ENCODE measurements around the gene HMX2. TPM values are rescaled to one million over a fixed set of nuclear protein-coding genes. Genes with fewer than 3 reads are reported as not detected.
"Not testable (repeated sequence)": the region's sequence is repeated elsewhere in the genome, so short reads cannot be mapped to it uniquely, and the experiment has no call there.

The HMX2 gene
- total RNA-seq, 1 donor from 2014 or later: not detected

- ATAC-seq: no peak
These were observed 27.8 kb downstream of the HMX2 start for GRCh38 chr10:123175389-123176387.

GRCh38 chr10:123178390-123178789 lies 30.5 kb downstream of the HMX2 start:
- DNase-seq (ENCODE audit: low spot score); intact Hi-C loops (cut with DNase I); ATAC-seq: not testable (repeated sequence)

More at GRCh38 chr10:123175389-123176387, 27.8 kb downstream of the HMX2 start:
- DNase-seq (ENCODE audit: low spot score): no peak
- intact Hi-C loops (cut with DNase I): no loop called here

- ATAC-seq: no peak
- intact Hi-C loops (cut with DNase I): no loop called here
- no peak for DNase-seq (ENCODE audit: low spot score)
These were observed 32.5 kb downstream of the HMX2 start for GRCh38 chr10:123180101-123181090.

GRCh38 chr10:123183724-123184123 lies 35.8 kb downstream of the HMX2 start:
- intact Hi-C loops (cut with DNase I): no loop called here
- no peak for ATAC-seq
- DNase-seq (ENCODE audit: low spot score): no peak

GRCh38 chr10:123187781-123188180 lies 39.8 kb downstream of the HMX2 start:
- DNase-seq (ENCODE audit: low spot score) (no peak), ATAC-seq (no peak)
- intact Hi-C loops (cut with DNase I): no loop called here

- DNase-seq (ENCODE audit: low spot score) (no peak), ATAC-seq (no peak)
- intact Hi-C loops (cut with DNase I): no loop called here
These were observed 44.0 kb downstream of the HMX2 start for GRCh38 chr10:123191886-123192285.

GRCh38 chr10:123194056-123194455 lies 46.1 kb downstream of the HMX2 start:
- DNase-seq (ENCODE audit: low spot score): no peak
- ATAC-seq: no peak
- intact Hi-C loops (cut with DNase I): no loop called here

Other genes with a start within 250 kb of the HMX2 start
- gene FAM24A, start 237.5 kb upstream of the HMX2 start, total RNA-seq: not detected
- gene C10orf88, start 193.9 kb upstream of the HMX2 start, total RNA-seq: 9.1 TPM
- 5.4 TPM for gene PSTK, start 167.7 kb upstream of the HMX2 start, total RNA-seq
- gene IKZF5, start 139.3 kb upstream of the HMX2 start, total RNA-seq: 24.9 TPM
- 39.5 TPM for gene ACADSB, start 139.1 kb upstream of the HMX2 start, total RNA-seq
- not detected for gene HMX3, start 12.2 kb upstream of the HMX2 start, total RNA-seq
- 65.5 TPM for gene BUB3, start 6.3 kb downstream of the HMX2 start, total RNA-seq

Data from sciatic nerve (tissue), 2 donors.